ENCODE results near the gene RHD.
"Not testable (repeated sequence)": the region's sequence is repeated elsewhere in the genome, so short reads cannot be mapped to it uniquely, and the experiment has no call there.

DNA sequence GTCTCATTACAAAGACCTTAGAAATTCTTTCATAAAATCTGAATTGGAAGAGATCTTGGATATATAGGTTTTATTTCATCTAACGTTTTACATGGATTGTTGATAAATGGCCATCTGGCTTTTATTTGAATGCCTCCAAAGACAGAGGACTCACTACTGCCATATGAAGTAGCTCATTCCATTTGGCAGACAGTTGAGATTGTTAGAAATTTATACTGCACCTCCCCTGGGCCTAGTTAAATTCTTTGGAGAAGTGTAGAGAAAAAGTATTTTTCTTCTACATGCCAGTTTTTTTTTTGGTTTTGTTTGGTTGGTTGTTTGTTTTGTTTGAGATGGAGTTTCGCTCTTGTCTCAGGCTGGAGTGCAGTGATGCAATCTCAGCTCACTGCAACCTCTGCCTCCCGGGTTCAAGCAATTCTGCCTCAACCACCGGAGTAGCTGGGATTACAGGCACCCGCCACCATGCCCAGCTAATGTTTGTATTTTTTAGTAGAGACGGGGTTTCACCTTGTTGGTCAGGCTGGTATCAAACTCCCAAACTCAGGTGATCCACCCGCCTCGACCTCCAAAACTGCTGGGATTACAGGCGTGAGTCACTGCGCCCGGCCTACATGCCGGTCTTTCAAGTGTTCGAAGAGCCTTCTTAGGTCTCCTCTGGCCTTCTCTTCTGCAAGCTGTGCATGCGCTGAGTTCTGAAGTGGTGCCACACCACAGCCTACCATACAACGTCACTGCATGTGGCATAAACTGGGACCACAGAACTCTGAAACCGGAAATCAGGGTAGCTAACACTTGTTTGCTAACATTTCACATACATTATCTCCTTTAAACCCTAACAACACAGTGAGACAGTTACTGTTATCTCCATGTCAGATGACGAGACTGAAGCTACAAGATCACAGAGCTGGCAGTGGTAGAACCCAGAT, 90.6 kb downstream of the RHD start:
- not testable (repeated sequence) for TF ChIP-seq CTCF, POLR2A, POLR2AphosphoS5 (IDR thresholded peaks at IDR 0.05)
